IMR-90 (cell line): ENCODE measurements around the gene C5orf15. TPM values are rescaled to one million over a fixed set of nuclear protein-coding genes. Genes with fewer than 3 reads are reported as not detected.

ENCODE experiments used
- ATAC-seq: fragments of 200-7000 bp; cut with Tn5 transposase; 2 replicates; pipeline ENCODE4 v1.9.1; 2020; ENCODE audit warnings: low read depth, mild to moderate bottlenecking, moderate library complexity
- BruUV-seq: library from RNA; stranded (reverse); fragments of 400-500 nt; replicated peaks from 2 replicates; lab custom pipeline; 2021; lab: Mats Ljungman, UMichigan
- CTCF ChIA-PET: fragments of 300-600 bp; formaldehyde crosslinking; extraction: SDS; loops from one replicate; lab custom pipeline; 2021; ENCODE audit warnings: antibody characterized with exemption; lab: Yijun Ruan, JAX
- POLR2A ChIA-PET: fragments of 300-600 bp; sonication (Branson Sonifier 250); formaldehyde crosslinking; loops from one replicate; lab custom pipeline; 2022; ENCODE audit warnings: antibody characterized with exemption; ENCODE audit not compliant: unreplicated experiment; lab: Charles Lee
- DNase-seq: peaks from one replicate; pipeline ENCODE4 v3.0.0; 2013
- H2AFZ ChIP-seq: replicated peaks from 2 replicates; pipeline ENCODE3; 2013; ENCODE audit warnings: low read length, mild to moderate bottlenecking; ENCODE audit not compliant: poor library complexity
- H2AK5ac ChIP-seq: 2 replicates; pipeline ENCODE4 v1.6.1; 2013; ENCODE audit warnings: low read depth, low read length, inconsistent platforms
- H2AK9ac ChIP-seq: replicated peaks from 2 replicates; pipeline ENCODE3; 2013; ENCODE audit warnings: mild to moderate bottlenecking, low read depth, low read length, moderate library complexity; ENCODE audit not compliant: poor library complexity
- H2BK120ac ChIP-seq: 2 replicates; pipeline ENCODE4 v1.6.1; 2013; ENCODE audit warnings: low read depth, low read length, inconsistent platforms
- H2BK15ac ChIP-seq: 3 replicates; pipeline ENCODE4 v1.6.1; 2013; ENCODE audit warnings: low read depth, low read length, inconsistent platforms
- H2BK20ac ChIP-seq: 2 replicates; pipeline ENCODE4 v1.6.1; 2013; ENCODE audit warnings: low read depth, mild to moderate bottlenecking, inconsistent platforms, low read length, moderate library complexity
- H2BK5ac ChIP-seq: 2 replicates; pipeline ENCODE4 v1.6.1; 2013; ENCODE audit warnings: mild to moderate bottlenecking, low read depth, low read length, inconsistent platforms; ENCODE audit not compliant: poor library complexity, severe bottlenecking
- H3K14ac ChIP-seq: replicated peaks from 2 replicates; pipeline ENCODE4 v1.6.1; 2013; ENCODE audit warnings: low read depth, low read length, inconsistent platforms
- H3K18ac ChIP-seq: 2 replicates; pipeline ENCODE4 v1.6.1; 2013; ENCODE audit warnings: low read depth, low read length, control low read depth
- H3K23ac ChIP-seq: 2 replicates; pipeline ENCODE4 v1.6.1; 2013; ENCODE audit warnings: low read depth, low read length, inconsistent platforms
- H3K27ac ChIP-seq: 2 replicates; pipeline ENCODE4 v1.5.1; 2013; ENCODE audit warnings: mild to moderate bottlenecking, control low read depth, low read length; ENCODE audit not compliant: insufficient read depth
- H3K27me3 ChIP-seq: 2 replicates; pipeline ENCODE4 v1.6.1; 2013; ENCODE audit warnings: low read length; ENCODE audit not compliant: control insufficient read depth, insufficient read depth
- H3K36me3 ChIP-seq: 2 replicates; pipeline ENCODE4 v1.6.1; 2013; ENCODE audit warnings: low read length, mixed read lengths; ENCODE audit not compliant: control insufficient read depth, insufficient read depth
- H3K4ac ChIP-seq: 2 replicates; pipeline ENCODE4 v1.6.1; 2013; ENCODE audit warnings: low read depth, low read length, inconsistent platforms
- H3K4me1 ChIP-seq: 2 replicates; pipeline ENCODE4 v1.6.1; 2013; ENCODE audit warnings: low read length, mixed read lengths; ENCODE audit not compliant: control insufficient read depth, insufficient read depth
- H3K4me2 ChIP-seq: 2 replicates; pipeline ENCODE4 v1.6.1; 2013; ENCODE audit warnings: low read depth, mild to moderate bottlenecking, control low read depth, low read length, moderate library complexity
- H3K4me3 ChIP-seq: 2 replicates; pipeline ENCODE4 v1.5.1; 2013; ENCODE audit warnings: low read depth, mild to moderate bottlenecking, control low read depth, low read length, moderate library complexity; ENCODE audit not compliant: insufficient read depth
- H3K56ac ChIP-seq: 2 replicates; pipeline ENCODE4 v1.6.1; 2013; ENCODE audit warnings: low read length, inconsistent platforms; ENCODE audit not compliant: insufficient read depth; ENCODE audit errors: extremely low read depth
- H3K79me1 ChIP-seq, 2 experiments: 2 replicates each; pipeline ENCODE4 v1.6.1; 2013; ENCODE audit warnings: low read length in 2 of 2, inconsistent platforms in 1 of 2, low read depth in 1 of 2
- H3K9ac ChIP-seq: 2 replicates; pipeline ENCODE4 v1.6.1; 2013; ENCODE audit warnings: low read depth, low read length, control low read depth
- H3K9me1 ChIP-seq: 2 replicates; pipeline ENCODE4 v1.6.1; 2013; ENCODE audit warnings: low read length, inconsistent platforms; ENCODE audit not compliant: insufficient read depth
- H3K9me3 ChIP-seq: 2 replicates; pipeline ENCODE4 v1.6.1; 2013; ENCODE audit warnings: low read length; ENCODE audit not compliant: control insufficient read depth, insufficient read depth
- H4K20me1 ChIP-seq: 2 replicates; pipeline ENCODE4 v1.6.1; 2013; ENCODE audit warnings: low read length, inconsistent platforms; ENCODE audit not compliant: insufficient read depth
- H4K5ac ChIP-seq: 2 replicates; pipeline ENCODE4 v1.6.1; 2013; ENCODE audit warnings: mild to moderate bottlenecking, low read depth, low read length, control low read depth
- H4K8ac ChIP-seq, 2 experiments: 2 replicates each; pipeline ENCODE4 v1.6.1; 2013; ENCODE audit warnings: low read depth in 2 of 2, low read length in 2 of 2, control low read depth in 1 of 2, inconsistent platforms in 1 of 2
- H4K91ac ChIP-seq: 2 replicates; pipeline ENCODE4 v1.6.1; 2013; ENCODE audit warnings: low read depth, low read length, inconsistent platforms; ENCODE audit not compliant: insufficient read depth
- BHLHE40 ChIP-seq: fragments of 150-350 bp; IDR thresholded peaks from 2 replicates; pipeline ENCODE4 v1.6.1; 2016; ENCODE audit warnings: mild to moderate bottlenecking, low read depth, low read length
- CEBPB ChIP-seq: IDR thresholded peaks from 2 replicates; pipeline ENCODE4 v1.6.1; 2012; ENCODE audit warnings: low read depth, low read length, improper control_type of control experiment
- CHD1 ChIP-seq: IDR thresholded peaks from 2 replicates; pipeline ENCODE4 v1.6.1; 2012; ENCODE audit warnings: low read depth, low read length, improper control_type of control experiment
- CTCF ChIP-seq: conservative IDR thresholded peaks from 2 replicates; pipeline ENCODE4 v1.5.1; 2012; ENCODE audit warnings: mild to moderate bottlenecking, low read depth, low read length, improper control_type of control experiment
- ELK1 ChIP-seq: fragments of 150-350 bp; IDR thresholded peaks from 2 replicates; pipeline ENCODE4 v1.6.1; 2016; ENCODE audit warnings: low read depth, mild to moderate bottlenecking, low read length, moderate library complexity, borderline replicate concordance
- FOS ChIP-seq: fragments of 150-350 bp; IDR thresholded peaks from 2 replicates; pipeline ENCODE4 v1.6.1; 2016; ENCODE audit warnings: low read depth, low read length
- MAFK ChIP-seq: IDR thresholded peaks from 2 replicates; pipeline ENCODE4 v1.6.1; 2012; ENCODE audit warnings: low read depth, low read length, improper control_type of control experiment
- MXI1 ChIP-seq: IDR thresholded peaks from 2 replicates; pipeline ENCODE4 v1.6.1; 2012; ENCODE audit warnings: low read depth, mild to moderate bottlenecking, low read length, moderate library complexity, borderline replicate concordance
- NFE2L2 ChIP-seq: fragments of 150-350 bp; IDR thresholded peaks from 2 replicates; pipeline ENCODE4 v1.6.1; 2016; ENCODE audit warnings: low read depth, mild to moderate bottlenecking, low read length
- POLR2A ChIP-seq: IDR thresholded peaks from 2 replicates; pipeline ENCODE4 v1.6.1; 2012; ENCODE audit warnings: mild to moderate bottlenecking, low read depth, low read length
- RAD21 ChIP-seq: IDR thresholded peaks from 2 replicates; pipeline ENCODE4 v1.6.1; 2012; ENCODE audit warnings: low read length, improper control_type of control experiment
- RCOR1 ChIP-seq: IDR thresholded peaks from 2 replicates; pipeline ENCODE4 v1.6.1; 2012; ENCODE audit warnings: mild to moderate bottlenecking, low read length, improper control_type of control experiment; ENCODE audit not compliant: insufficient replicate concordance
- RFX5 ChIP-seq: IDR thresholded peaks from 2 replicates; pipeline ENCODE4 v1.8.0; 2012; ENCODE audit warnings: low read depth, mild to moderate bottlenecking, low read length, moderate library complexity
- SMC3 ChIP-seq: fragments of 150-350 bp; IDR thresholded peaks from 2 replicates; pipeline ENCODE4 v1.6.1; 2016; ENCODE audit warnings: low read depth, mild to moderate bottlenecking, antibody characterized with exemption, low read length, moderate library complexity
- WGBS, 2 experiments: methylation state at CpG; one replicate each; pipeline versions ENCODE4 v1.1.5 to v1.1.7; 2013; ENCODE audit warnings: missing lambda C conversion rate in 2 of 2; ENCODE audit not compliant: insufficient read length in 1 of 2; ENCODE audit errors: extremely low coverage in 2 of 2; 5-methylcytosine and 5-hydroxymethylcytosine counted together
- dilution Hi-C: fragments of 300-500 bp; cut with HindIII; formaldehyde crosslinking; loops from one replicate; pipeline ENCODE4 v1.14.3; 2018; ENCODE audit warnings: low sequenced_read_pairs; ENCODE audit not compliant: unreplicated experiment
- in situ Hi-C: fragments of 300-500 bp; cut with MboI; formaldehyde crosslinking; loops from 3 replicates; pipeline ENCODE4 v1.14.3; 2019; ENCODE audit warnings: low sequenced_read_pairs, inconsistent platforms, mixed read lengths
- intact Hi-C: fragments of 100-400 bp; cut with micrococcal nuclease; formaldehyde crosslinking; loops from 2 replicates; pipeline ENCODE4 v1.10.0; 2022
- polyA plus RNA-seq, 3 experiments: library from polyadenylated mRNA; depleted of rRNA; stranded (reverse); fragments of >200 nt; gene quantifications; 2 replicates each; pipeline ENCODE4 v1.2.3, GENCODE V29; 2012; ENCODE audit warnings: low replicate concordance in 1 of 3
- total RNA-seq: library from RNA; depleted of rRNA; stranded (reverse); fragments of >200 nt; gene quantifications from 2 replicates; pipeline ENCODE4 v1.2.3, GENCODE V29; 2012
- TF ChIP-seq, protein P1 (sequence below): fragments of 150-350 bp; IDR thresholded peaks from 2 replicates; pipeline ENCODE4 v1.6.1; 2017; ENCODE audit warnings: mild to moderate bottlenecking, antibody characterized with exemption, low read length, low read depth

The C5orf15 gene
- total and polyA plus RNA-seq, 2 of the 4 experiments (the other 2 are of a cell fraction), result 35.1 to 73.5 TPM

GRCh38 chr5:134005417-134006061, 37.1 kb upstream of the C5orf15 start:
- peak overlapping the region; percentile 86 for H3K4me3 ChIP-seq
- BruUV-seq, result no TSS peak
- H3K27me3 ChIP-seq, result no peaks in the 10 kb centered on the region
- ATAC-seq (peak; percentile 4; the same call in 1 of the 2 replicates), DNase-seq (no peak)
- peak overlapping the region; percentile 91 for H3K4me2 ChIP-seq
- 9% methylated on average over 17 of the region's 40 CpGs; no CpG with 5 or more reads in 1 of the 2 experiments for WGBS, 2 experiments
- H3K9me1 ChIP-seq, result peaks cover 20% of the 10 kb centered on the region
- peak overlapping the region; percentile 87 for H2AK9ac ChIP-seq
- no peak overlapping the region for H2BK20ac ChIP-seq
- peak overlapping the region; percentile 98 for H3K27ac ChIP-seq
- peak overlapping the region; percentile 60; the same call in 2 of the 3 replicates for H2BK15ac ChIP-seq
- dilution Hi-C loops (no loop called here), in situ Hi-C loops (no loop called here), intact Hi-C loops (no loop called here)
- peak overlapping the region; percentile 59 for H2AK5ac ChIP-seq
- peak overlapping the region; percentile 81 for H4K91ac ChIP-seq
- H3K14ac ChIP-seq, result peak overlapping the region; percentile 91
- H3K9me3 ChIP-seq, result no peaks in the 10 kb centered on the region
- peaks cover 34% of the 10 kb centered on the region for H4K20me1 ChIP-seq
- peaks cover 10 to 43% of the 10 kb centered on the region in 2 experiments for H3K79me1 ChIP-seq
- peaks cover 24% of the 10 kb centered on the region for H3K4me1 ChIP-seq
- H4K8ac ChIP-seq, result peak overlapping the region; percentile 75 to 90
- H3K56ac ChIP-seq, result peak overlapping the region; percentile 56
- ChIA-PET CTCF (interaction anchor here (0.6 kb wide), 2 partner anchors 9 to 1043 kb away, joined by 3 to 4 read pairs; no protein-coding TSS in a partner anchor), POLR2A (no interaction called here)
- H3K36me3 ChIP-seq, result peaks cover 11% of the 10 kb centered on the region
- peak overlapping the region; percentile 99 for H2BK5ac ChIP-seq
- peak overlapping the region; percentile 99 for H2AFZ ChIP-seq
- H4K5ac ChIP-seq, result peak overlapping the region; percentile 82
- peak overlapping the region; percentile 31; the same call in 1 of the 2 replicates for H2BK120ac ChIP-seq
- peak overlapping the region; percentile 92 for H3K9ac ChIP-seq
- peak overlapping the region; percentile 84 for H3K23ac ChIP-seq
- peak overlapping the region; percentile 55 for H3K18ac ChIP-seq
- H3K4ac ChIP-seq, result peak overlapping the region; percentile 82
- TF ChIP-seq RFX5 (0 out of 2 replicates have a peak, but pooled peaks have one; percentile 2), MXI1 (0 out of 2 replicates have a peak, but pooled peaks have one; percentile 17), BHLHE40 (no peak), ELK1 (no peak), POLR2A (no peak), CEBPB (no peak), CTCF (0 out of 2 replicates have a peak, but pooled peaks have one; percentile 9), SMC3 (no peak), NFE2L2 (no peak), CHD1 (no peak), RAD21 (no peak), RCOR1 (no peak), MAFK (no peak), FOS (no peak)
- TF ChIP-seq, protein P1, sequence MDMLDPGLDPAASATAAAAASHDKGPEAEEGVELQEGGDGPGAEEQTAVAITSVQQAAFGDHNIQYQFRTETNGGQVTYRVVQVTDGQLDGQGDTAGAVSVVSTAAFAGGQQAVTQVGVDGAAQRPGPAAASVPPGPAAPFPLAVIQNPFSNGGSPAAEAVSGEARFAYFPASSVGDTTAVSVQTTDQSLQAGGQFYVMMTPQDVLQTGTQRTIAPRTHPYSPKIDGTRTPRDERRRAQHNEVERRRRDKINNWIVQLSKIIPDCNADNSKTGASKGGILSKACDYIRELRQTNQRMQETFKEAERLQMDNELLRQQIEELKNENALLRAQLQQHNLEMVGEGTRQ, result no peak
